ENCODE data around the gene MMP15. TPM values are rescaled to one million over a fixed set of nuclear protein-coding genes. Genes with fewer than 3 reads are reported as not detected.

MMP15 gene
- total RNA-seq, 1 experiment from 2014 or later = 2.6 TPM

GRCh38 chr16:57996406-57997175 lies 29.0 kb upstream of the MMP15 start:
- no peak for DNase-seq (ENCODE audit: low read depth)

- DNase-seq (ENCODE audit: low read depth) = no peak
These were observed 28.4 kb upstream of the MMP15 start for GRCh38 chr16:57997176-57997527.

- no peak for DNase-seq (ENCODE audit: low read depth)
These were observed 27.9 kb upstream of the MMP15 start for GRCh38 chr16:57997528-57998265.

GRCh38 chr16:57998486-57998885 lies 27.1 kb upstream of the MMP15 start:
- DNase-seq (ENCODE audit: low read depth) = no peak

GRCh38 chr16:57998992-57999365 lies 26.6 kb upstream of the MMP15 start:
- no peak for DNase-seq (ENCODE audit: low read depth)

- no peak for DNase-seq (ENCODE audit: low read depth)
These were observed 26.1 kb upstream of the MMP15 start for GRCh38 chr16:57999366-57999970.

GRCh38 chr16:57999971-58000705 lies 25.4 kb upstream of the MMP15 start, which contains the start of gene ZNF319:
ZNF319 (minus strand) TSS chr16:58000672; CDS start chr16:57998265, 2,407 bp downstream.
- no peak for DNase-seq (ENCODE audit: low read depth)

- peak; percentile 76 for DNase-seq (ENCODE audit: low read depth)
These were observed 24.6 kb upstream of the MMP15 start, which contains the start of gene USB1 for GRCh38 chr16:58000706-58001676. USB1 (plus strand) TSS chr16:58001407; CDS start chr16:58001484, 77 bp downstream.

GRCh38 chr16:58001781-58002415 lies 23.7 kb upstream of the MMP15 start:
- DNase-seq (ENCODE audit: low read depth) = no peak

GRCh38 chr16:58002416-58002800 lies 23.1 kb upstream of the MMP15 start:
- no peak for DNase-seq (ENCODE audit: low read depth)

- DNase-seq (ENCODE audit: low read depth) = no peak
These were observed 22.6 kb upstream of the MMP15 start for GRCh38 chr16:58002936-58003335.

GRCh38 chr16:58004736-58005135 lies 20.8 kb upstream of the MMP15 start:
- peak; percentile 37 for DNase-seq (ENCODE audit: low read depth)

- no peak for DNase-seq (ENCODE audit: low read depth)
These were observed 15.6 kb upstream of the MMP15 start for GRCh38 chr16:58009856-58010416.

GRCh38 chr16:58010886-58011285 lies 14.7 kb upstream of the MMP15 start:
- DNase-seq (ENCODE audit: low read depth) = no peak

- peak; percentile 79 for DNase-seq (ENCODE audit: low read depth)
These were observed 13.9 kb upstream of the MMP15 start for GRCh38 chr16:58011652-58012051.

GRCh38 chr16:58012481-58012880 lies 13.1 kb upstream of the MMP15 start:
- DNase-seq (ENCODE audit: low read depth) = no peak

GRCh38 chr16:58013201-58013956 lies 12.2 kb upstream of the MMP15 start:
- DNase-seq (ENCODE audit: low read depth) = no peak

- no peak for DNase-seq (ENCODE audit: low read depth)
These were observed 8.6 kb upstream of the MMP15 start for GRCh38 chr16:58016840-58017446.

GRCh38 chr16:58018803-58019202 lies 6.8 kb upstream of the MMP15 start:
- no peak for DNase-seq (ENCODE audit: low read depth)

All from RPMI7951 (cell line).